OCI-M1 (cell line): ENCODE data around the gene CLTCL1.
A peak's percentile ranks its signal among the peaks of the same experiment; 100 is the strongest.

Source experiments
- DNase-seq: peaks from one replicate; lab custom pipeline; 2025; lab: John Stamatoyannopoulos, UW

Gene CLTCL1

GRCh38 chr22:19150482-19151328 lies 140.8 kb downstream of the CLTCL1 start:
- DNase-seq: no peak

GRCh38 chr22:19149991-19150390 lies 141.5 kb downstream of the CLTCL1 start, which contains the start of gene GSC2:
Gene GSC2, minus strand, starts transcription at chr22:19150292. Its CDS starts 9 bp downstream, at chr22:19150283.
- DNase-seq: no peak

GRCh38 chr22:19149047-19149883 lies 142.3 kb downstream of the CLTCL1 start:
- no peak for DNase-seq

GRCh38 chr22:19148417-19149046 lies 143.0 kb downstream of the CLTCL1 start:
- no peak for DNase-seq

- DNase-seq: no peak
Measured at GRCh38 chr22:19147195-19147780, 144.2 kb downstream of the CLTCL1 start.

GRCh38 chr22:19146215-19146968 lies 145.1 kb downstream of the CLTCL1 start:
- DNase-seq: no peak

- DNase-seq: peak; percentile 52
Measured at GRCh38 chr22:19143967-19144400, 147.5 kb downstream of the CLTCL1 start.

GRCh38 chr22:19143212-19143611 lies 148.3 kb downstream of the CLTCL1 start:
- no peak for DNase-seq

- DNase-seq: no peak
Measured at GRCh38 chr22:19142394-19142793, 149.1 kb downstream of the CLTCL1 start.

- no peak for DNase-seq
Measured at GRCh38 chr22:19139974-19140373, 151.5 kb downstream of the CLTCL1 start.

- no peak for DNase-seq
Measured at GRCh38 chr22:19139001-19139356, 152.5 kb downstream of the CLTCL1 start.

GRCh38 chr22:19138217-19139000 lies 153.1 kb downstream of the CLTCL1 start:
- no peak for DNase-seq

- no peak for DNase-seq
Measured at GRCh38 chr22:19137384-19138216, 153.9 kb downstream of the CLTCL1 start.

- DNase-seq: no peak
Measured at GRCh38 chr22:19136915-19137314, 154.6 kb downstream of the CLTCL1 start.

- DNase-seq: no peak
Measured at GRCh38 chr22:19134874-19135273, 156.6 kb downstream of the CLTCL1 start.

- no peak for DNase-seq
Measured at GRCh38 chr22:19134176-19134831, 157.2 kb downstream of the CLTCL1 start.

- no peak for DNase-seq
Measured at GRCh38 chr22:19133561-19133960, 158.0 kb downstream of the CLTCL1 start.

GRCh38 chr22:19132693-19133400 lies 158.7 kb downstream of the CLTCL1 start:
- DNase-seq: no peak
